Neural cell (in vitro differentiated cells): ENCODE data around the gene CHST6. TPM values are rescaled to one million over a fixed set of nuclear protein-coding genes. Genes with fewer than 3 reads are reported as not detected.

Experiments used
- H2AFZ ChIP-seq: fragments of 200-600, 300-800 bp; sonication (generic), shearing (Covaris generic); 2 replicates; pipeline ENCODE4 v1.6.0; 2014; ENCODE audit warnings: low read depth, mild to moderate bottlenecking, antibody characterized with exemption, low read length, moderate library complexity
- H3F3A ChIP-seq: fragments of 200-600 bp; shearing (Covaris generic); 2 replicates; pipeline ENCODE4 v1.6.1; 2016; ENCODE audit warnings: mild to moderate bottlenecking, moderate library complexity, mixed read lengths, antibody characterized with exemption, low read length; ENCODE audit not compliant: insufficient read depth, poor library complexity, severe bottlenecking
- H3K27ac ChIP-seq: fragments of 200-600, 300-800 bp; sonication (generic), shearing (Covaris generic); 2 replicates; pipeline ENCODE4 v1.5.1; 2014; ENCODE audit warnings: mild to moderate bottlenecking, low read length, moderate library complexity
- H3K27me3 ChIP-seq: fragments of 300-800, 200-600 bp; sonication (generic), shearing (Covaris generic); 2 replicates; pipeline ENCODE4 v1.6.0; 2014; ENCODE audit warnings: mild to moderate bottlenecking, low read depth, low read length, moderate library complexity; ENCODE audit not compliant: insufficient read depth
- H3K36me3 ChIP-seq: fragments of 300-800, 200-600 bp; sonication (generic), shearing (Covaris generic); 2 replicates; pipeline ENCODE4 v1.5.1; 2014; ENCODE audit warnings: mild to moderate bottlenecking, antibody characterized with exemption, low read length, moderate library complexity; ENCODE audit not compliant: insufficient read depth
- H3K4me2 ChIP-seq: fragments of 300-800, 200-600 bp; sonication (generic), shearing (Covaris generic); 2 replicates; pipeline ENCODE4 v1.6.0; 2014; ENCODE audit warnings: mild to moderate bottlenecking, low read length
- H3K4me3 ChIP-seq: fragments of 300-800, 200-600 bp; sonication (generic), shearing (Covaris generic); 2 replicates; pipeline ENCODE4 v1.5.1; 2014; ENCODE audit warnings: mild to moderate bottlenecking, low read length, moderate library complexity
- H3K79me2 ChIP-seq: fragments of 200-600 bp; shearing (Covaris generic); replicated peaks from 2 replicates; pipeline ENCODE4 v1.6.0; 2014; ENCODE audit warnings: mild to moderate bottlenecking, low read length, moderate library complexity; ENCODE audit not compliant: insufficient read depth
- H3K9ac ChIP-seq: fragments of 300-800, 200-600 bp; sonication (generic), shearing (Covaris generic); 2 replicates; pipeline ENCODE4 v1.6.1; 2016; ENCODE audit warnings: mild to moderate bottlenecking, low read length, mixed read lengths
- H3K9me2 ChIP-seq: fragments of 200-600 bp; shearing (Covaris generic); 2 replicates; pipeline ENCODE4 v1.6.1; 2016; ENCODE audit warnings: mild to moderate bottlenecking, low read length, mixed read lengths; ENCODE audit not compliant: insufficient read depth
- H3K9me3 ChIP-seq: fragments of 200-600, 300-800 bp; sonication (generic), shearing (Covaris generic); 2 replicates; pipeline ENCODE4 v1.6.1; 2016; ENCODE audit warnings: mild to moderate bottlenecking, mixed run types, low read length, moderate library complexity, mixed read lengths
- H4K20me1 ChIP-seq: fragments of 200-600 bp; shearing (Covaris generic); 2 replicates; pipeline ENCODE4 v1.6.1; 2016; ENCODE audit warnings: mild to moderate bottlenecking, mixed run types; ENCODE audit not compliant: insufficient read depth
- CTCF ChIP-seq: fragments of 450-650 bp; IDR thresholded peaks from 2 replicates; pipeline ENCODE4 v1.5.1; 2014; ENCODE audit warnings: antibody characterized with exemption, mild to moderate bottlenecking, moderate library complexity; ENCODE audit not compliant: poor library complexity, severe bottlenecking
- EP300 ChIP-seq: fragments of 450-650 bp; conservative IDR thresholded peaks from 2 replicates; pipeline ENCODE4 v1.6.1; 2014; ENCODE audit warnings: antibody characterized with exemption, mild to moderate bottlenecking, moderate library complexity; ENCODE audit not compliant: poor library complexity, severe bottlenecking
- EZH2 ChIP-seq: fragments of 200-600, 300-800 bp; shearing (Covaris generic), sonication (generic); IDR thresholded peaks from 2 replicates; pipeline ENCODE4 v1.6.1; 2014; ENCODE audit warnings: antibody characterized with exemption, low read length, borderline replicate concordance, mild to moderate bottlenecking; ENCODE audit not compliant: insufficient read depth, poor library complexity, severe bottlenecking
- MXI1 ChIP-seq: fragments of 450-650 bp; conservative IDR thresholded peaks from 2 replicates; pipeline ENCODE4 v1.6.1; 2014; ENCODE audit warnings: antibody characterized with exemption, mild to moderate bottlenecking; ENCODE audit not compliant: poor library complexity, severe bottlenecking
- POLR2AphosphoS5 ChIP-seq: IDR thresholded peaks from 2 replicates; pipeline ENCODE4 v1.6.1; 2012
- RAD21 ChIP-seq: fragments of 450-650 bp; conservative IDR thresholded peaks from 2 replicates; pipeline ENCODE4 v1.6.1; 2014; ENCODE audit warnings: antibody characterized with exemption, mild to moderate bottlenecking, moderate library complexity
- REST ChIP-seq: IDR thresholded peaks from 2 replicates; pipeline ENCODE4 v1.6.1; 2012; ENCODE audit warnings: borderline replicate concordance
- SMC3 ChIP-seq: fragments of 450-650 bp; conservative IDR thresholded peaks from 2 replicates; pipeline ENCODE4 v1.6.1; 2014; ENCODE audit warnings: antibody characterized with exemption, mild to moderate bottlenecking, moderate library complexity; ENCODE audit not compliant: poor library complexity
- TAF1 ChIP-seq: IDR thresholded peaks from 2 replicates; pipeline ENCODE4 v1.6.1; 2012; ENCODE audit warnings: low read depth
- polyA plus RNA-seq: library from polyadenylated mRNA; depleted of rRNA; stranded (reverse); fragments of >200 nt; gene quantifications from 2 replicates; pipeline ENCODE4 v1.2.3, GENCODE V29; 2014

The CHST6 gene
- polyA plus RNA-seq, 1 donor from 2014 or later: 0.02 TPM

GRCh38 chr16:75494661-75495075 lies 573 bp downstream of the CHST6 start:
- Histone ChIP-seq H2AFZ (no peak overlapping the region), H3K4me2 (no peak overlapping the region), H3K9me2 (no peaks in the 10 kb centered on the region), H3K36me3 (no peaks in the 10 kb centered on the region), H3K9me3 (no peaks in the 10 kb centered on the region), H3K9ac (no peak overlapping the region), H3K79me2 (no peaks in the 10 kb centered on the region), H3K4me3 (peak overlapping the region; percentile 50), H4K20me1 (no peaks in the 10 kb centered on the region), H3F3A (no peaks in the 10 kb centered on the region), H3K27me3 (peaks cover 15% of the 10 kb centered on the region), H3K27ac (no peak overlapping the region)
- TF ChIP-seq RAD21 (no peak), SMC3 (no peak), MXI1 (no peak), EZH2 (no peak), TAF1 (no peak), REST (no peak), POLR2AphosphoS5 (no peak), CTCF (no peak), EP300 (no peak)

- H2AFZ ChIP-seq: no peak overlapping the region
- no peak overlapping the region for H3K4me2 ChIP-seq
- no peak overlapping the region for H3K27ac ChIP-seq
Measured at GRCh38 chr16:75494184-75494583, 1.1 kb downstream of the CHST6 start.

More at GRCh38 chr16:75494184-75494583, 1.1 kb downstream of the CHST6 start:
- H3K9ac ChIP-seq: no peak overlapping the region
- H3K9me3 ChIP-seq: no peaks in the 10 kb centered on the region
- no peaks in the 10 kb centered on the region for H4K20me1 ChIP-seq
- H3K27me3 ChIP-seq: peaks cover 15% of the 10 kb centered on the region
- no peaks in the 10 kb centered on the region for H3K9me2 ChIP-seq
- TF ChIP-seq TAF1 (no peak), REST (no peak), EZH2 (no peak), MXI1 (no peak), POLR2AphosphoS5 (no peak), EP300 (no peak), SMC3 (no peak), RAD21 (no peak), CTCF (no peak)
- no peaks in the 10 kb centered on the region for H3K79me2 ChIP-seq
- no peaks in the 10 kb centered on the region for H3F3A ChIP-seq
- H3K36me3 ChIP-seq: no peaks in the 10 kb centered on the region
- no peak overlapping the region for H3K4me3 ChIP-seq
